HG02852 (cell line): ENCODE data around the gene TRIM66.

Source experiments
- ATAC-seq: cut with Tn5 transposase; IDR thresholded peaks from one replicate; pipeline ENCODE4 v1.9.1; 2021; ENCODE audit warnings: mild to moderate bottlenecking, moderate library complexity; ENCODE audit not compliant: unreplicated experiment

TRIM66 gene

DNA sequence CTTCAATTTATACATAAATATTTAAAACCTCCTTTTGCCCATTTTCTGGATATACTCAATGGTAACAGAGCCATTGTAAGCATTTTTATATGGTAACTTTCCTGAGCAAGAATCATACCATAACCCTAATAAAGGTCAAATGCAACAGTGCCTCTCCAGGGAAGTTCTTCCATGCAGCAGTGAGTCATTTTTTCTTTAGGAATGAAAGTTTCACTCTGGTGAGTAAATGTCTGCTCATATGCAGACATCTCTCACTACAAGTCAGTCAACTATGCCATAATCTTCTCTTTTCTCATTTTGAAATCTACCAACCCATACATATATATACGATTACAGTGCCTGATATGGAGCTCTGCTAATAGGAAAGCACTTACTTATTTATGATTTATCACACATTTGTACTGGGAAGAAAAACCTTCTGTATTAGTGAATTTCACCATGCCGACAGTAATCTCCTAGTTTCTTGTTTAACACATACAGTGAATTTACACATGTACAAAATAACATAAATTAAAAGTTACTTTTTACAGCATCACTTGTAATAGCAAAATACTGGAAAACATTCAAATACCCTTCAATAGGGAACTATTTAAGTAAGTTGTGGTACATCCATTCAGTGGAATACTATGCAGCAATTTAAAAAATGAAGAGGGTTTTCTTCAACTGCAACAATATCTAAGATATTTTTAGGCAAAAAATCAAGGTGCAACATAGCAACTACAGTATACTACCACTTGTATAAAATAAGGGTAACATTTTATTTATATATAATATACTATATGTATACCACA lies 104.5 kb downstream of the TRIM66 start:
- ATAC-seq: no peak

- no peak for ATAC-seq
Observed at GRCh38 chr11:8574798-8575197, 107.7 kb downstream of the TRIM66 start.

- no peak for ATAC-seq
Observed at GRCh38 chr11:8573777-8574176, 108.7 kb downstream of the TRIM66 start.

GRCh38 chr11:8567602-8568198 lies 114.8 kb downstream of the TRIM66 start:
- ATAC-seq: peak; percentile 74

- no peak for ATAC-seq
Observed at GRCh38 chr11:8566613-8567210, 115.8 kb downstream of the TRIM66 start.

DNA sequence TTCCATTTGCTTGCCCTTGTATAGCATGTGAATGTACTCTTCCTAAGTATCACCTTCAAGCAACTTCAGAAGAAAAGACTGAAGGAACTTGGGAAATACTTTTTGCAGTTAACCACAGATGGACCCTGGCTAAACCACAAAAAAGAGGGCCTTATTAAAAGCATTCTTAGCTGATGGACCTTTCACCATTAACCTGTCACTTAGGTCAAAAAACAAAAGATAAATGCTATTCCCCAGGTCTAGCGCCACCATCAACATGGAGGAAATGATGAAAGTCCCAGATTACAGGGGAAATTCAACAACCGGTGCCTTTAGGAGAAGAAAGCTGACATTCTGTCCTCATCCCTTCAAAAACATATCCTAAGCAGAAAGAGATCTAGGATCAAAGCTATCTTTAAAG lies 117.9 kb downstream of the TRIM66 start:
- ATAC-seq: no peak
